Osteoblast (primary cell): ENCODE data around the gene ANO10. TPM values are rescaled to one million over a fixed set of nuclear protein-coding genes. Genes with fewer than 3 reads are reported as not detected.

Experiments
- DNase-seq: peaks from one replicate; pipeline ENCODE4 v3.0.0; 2011; ENCODE audit warnings: low spot score, mixed read lengths; ENCODE audit not compliant: insufficient read length; ENCODE audit errors: missing footprints
- H2AFZ ChIP-seq: 2 replicates; pipeline ENCODE4 v1.6.0; 2011; ENCODE audit warnings: mild to moderate bottlenecking, low read length
- H3K27ac ChIP-seq: 2 replicates; pipeline ENCODE4 v1.5.1; 2011; ENCODE audit warnings: mild to moderate bottlenecking, low read depth, low read length, moderate library complexity
- H3K27me3 ChIP-seq: 2 replicates; pipeline ENCODE4 v1.6.0; 2012; ENCODE audit warnings: mild to moderate bottlenecking, control low read depth, inconsistent platforms, low read length, moderate library complexity; ENCODE audit not compliant: insufficient read depth
- H3K36me3 ChIP-seq: 2 replicates; pipeline ENCODE4 v1.5.1; 2011; ENCODE audit warnings: mild to moderate bottlenecking, low read length, control low read depth, moderate library complexity; ENCODE audit not compliant: insufficient read depth
- H3K4me1 ChIP-seq: 2 replicates; pipeline ENCODE4 v1.5.1; 2011; ENCODE audit warnings: mild to moderate bottlenecking, low read length, control low read depth, moderate library complexity; ENCODE audit not compliant: insufficient read depth
- H3K4me2 ChIP-seq: 2 replicates; pipeline ENCODE4 v1.6.0; 2011; ENCODE audit warnings: mild to moderate bottlenecking, low read length; ENCODE audit not compliant: insufficient read depth
- H3K4me3 ChIP-seq: fragments of 200-600 bp; sonication (generic); 3 replicates; pipeline ENCODE4 v1.5.1; 2012; ENCODE audit warnings: mild to moderate bottlenecking, low read length, inconsistent platforms; ENCODE audit not compliant: insufficient read depth
- H3K79me2 ChIP-seq: 2 replicates; pipeline ENCODE4 v1.6.0; 2012; ENCODE audit warnings: mild to moderate bottlenecking, low read length, control low read depth, inconsistent platforms; ENCODE audit not compliant: insufficient read depth
- H3K9me3 ChIP-seq: 2 replicates; pipeline ENCODE4 v1.5.1; 2011; ENCODE audit warnings: low read depth, low read length, control low read depth
- H4K20me1 ChIP-seq: 2 replicates; pipeline ENCODE4 v1.6.0; 2012; ENCODE audit warnings: mild to moderate bottlenecking, low read length, control low read depth; ENCODE audit not compliant: insufficient read depth
- CTCF ChIP-seq: IDR thresholded peaks from 2 replicates; pipeline ENCODE4 v1.5.1; 2011; ENCODE audit warnings: mild to moderate bottlenecking, low read depth, low read length, moderate library complexity; ENCODE audit errors: extremely low read depth
- total RNA-seq: library from RNA; depleted of rRNA; stranded (reverse); fragments of >200 nt; gene quantifications from 2 replicates; pipeline ENCODE4 v1.2.3, GENCODE V29; 2012

Gene ANO10
- total RNA-seq, 1 donor, result 55.7 TPM

- DNase-seq, result no peak
- no peak overlapping the region for H3K27ac ChIP-seq
- no peak overlapping the region for H2AFZ ChIP-seq
Measured at GRCh38 chr3:43348350-43348749, 273.5 kb downstream of the ANO10 start.

GRCh38 chr3:43347774-43348173 is 274.0 kb downstream of the ANO10 start:
- H3K27ac ChIP-seq, result no peak overlapping the region

More at GRCh38 chr3:43348350-43348749, 273.5 kb downstream of the ANO10 start:
- TF ChIP-seq CTCF, result no peak
- Histone ChIP-seq H4K20me1 (no peaks in the 10 kb centered on the region), H3K4me2 (no peak overlapping the region), H3K4me3 (no peak overlapping the region), H3K9me3 (no peaks in the 10 kb centered on the region), H3K27me3 (no peaks in the 10 kb centered on the region), H3K79me2 (no peaks in the 10 kb centered on the region), H3K4me1 (peaks cover 15% of the 10 kb centered on the region), H3K36me3 (peaks cover 41% of the 10 kb centered on the region)

GRCh38 chr3:43346978-43347749 is 274.6 kb downstream of the ANO10 start:
- Histone ChIP-seq H3K4me1 (peaks cover 15% of the 10 kb centered on the region), H3K4me2 (no peak overlapping the region), H4K20me1 (no peaks in the 10 kb centered on the region), H3K27me3 (no peaks in the 10 kb centered on the region), H3K4me3 (no peak overlapping the region), H3K36me3 (peaks cover 52% of the 10 kb centered on the region), H2AFZ (no peak overlapping the region), H3K9me3 (no peaks in the 10 kb centered on the region), H3K27ac (no peak overlapping the region), H3K79me2 (no peaks in the 10 kb centered on the region)
- TF ChIP-seq CTCF, result no peak
- no peak for DNase-seq

More at GRCh38 chr3:43347774-43348173, 274.0 kb downstream of the ANO10 start:
- DNase-seq, result no peak
- H3K36me3 ChIP-seq, result peaks cover 46% of the 10 kb centered on the region
- H3K79me2 ChIP-seq, result no peaks in the 10 kb centered on the region
- H3K4me3 ChIP-seq, result no peak overlapping the region
- peaks cover 15% of the 10 kb centered on the region for H3K4me1 ChIP-seq
- H3K9me3 ChIP-seq, result no peaks in the 10 kb centered on the region
- no peak overlapping the region for H2AFZ ChIP-seq
- H4K20me1 ChIP-seq, result no peaks in the 10 kb centered on the region
- no peak for TF ChIP-seq CTCF
- H3K4me2 ChIP-seq, result no peak overlapping the region
- no peaks in the 10 kb centered on the region for H3K27me3 ChIP-seq

- no peak overlapping the region for H3K4me2 ChIP-seq
- no peak overlapping the region for H3K4me3 ChIP-seq
- no peaks in the 10 kb centered on the region for H3K9me3 ChIP-seq
- no peak for TF ChIP-seq CTCF
- H3K79me2 ChIP-seq, result no peaks in the 10 kb centered on the region
- H4K20me1 ChIP-seq, result no peaks in the 10 kb centered on the region
- no peak overlapping the region for H2AFZ ChIP-seq
- peaks cover 54% of the 10 kb centered on the region for H3K36me3 ChIP-seq
- H3K27me3 ChIP-seq, result no peaks in the 10 kb centered on the region
- H3K27ac ChIP-seq, result peak overlapping the region; percentile 3
- DNase-seq, result no peak
- peaks cover 15% of the 10 kb centered on the region for H3K4me1 ChIP-seq
Measured at GRCh38 chr3:43345877-43346276, 275.9 kb downstream of the ANO10 start.
